Heart right ventricle (tissue), 16 donors: ENCODE results near the gene FBXL2. TPM values are rescaled to one million over a fixed set of nuclear protein-coding genes. Genes with fewer than 3 reads are reported as not detected.

Source experiments
- ATAC-seq, 8 donors: fragments of 200-7000 bp; cut with Tn5 transposase; one replicate each; pipeline ENCODE4 v1.9.1; 2020; ENCODE audit warnings: mild to moderate bottlenecking in 8 of 8, moderate library complexity in 8 of 8, moderate number of reproducible peaks in 1 of 8
- DNase-seq, 2 donors: peaks; one replicate each; pipeline ENCODE4 v3.0.0-alpha.2; 2020
- H3K27ac ChIP-seq, 10 donors: fragments of 200-600 bp; sonication (generic) in 2 of 10; one replicate each; pipeline versions ENCODE4 v1.5.0 to v1.8.0; 2020 to 2022; ENCODE audit warnings: mild to moderate bottlenecking in 3 of 10
- H3K27me3 ChIP-seq, 7 donors: fragments of 200-600 bp; one replicate each; pipeline ENCODE4 v1.8.0; 2021 to 2022; ENCODE audit warnings: mild to moderate bottlenecking in 2 of 7
- H3K36me3 ChIP-seq, 9 donors: fragments of 200-600 bp; sonication (generic) in 1 of 9; one replicate each; pipeline versions ENCODE4 v1.5.0 to v1.8.0; 2020 to 2022; ENCODE audit warnings: mild to moderate bottlenecking in 2 of 9
- H3K4me1 ChIP-seq, 9 donors: fragments of 200-600 bp; sonication (generic) in 1 of 9; one replicate each; pipeline versions ENCODE4 v1.5.0 to v1.8.0; 2020 to 2022; ENCODE audit warnings: mild to moderate bottlenecking in 4 of 9
- H3K4me3 ChIP-seq, 10 donors: fragments of 200-600 bp; sonication (generic) in 2 of 10; one replicate each; pipeline versions ENCODE4 v1.5.0 to v1.8.0; 2020 to 2022; ENCODE audit warnings: mild to moderate bottlenecking in 7 of 10, moderate library complexity in 2 of 10
- H3K9me3 ChIP-seq, 11 donors: fragments of 200-600 bp in 10 of 11; sonication (generic) in 2 of 11; one replicate each; pipeline versions ENCODE4 v1.5.0 to v1.8.0; 2013 to 2022; ENCODE audit warnings: mild to moderate bottlenecking in 2 of 11, control low read depth in 1 of 11, moderate library complexity in 1 of 11
- CTCF ChIP-seq, 9 donors: fragments of 200-600 bp; sonication (generic) in 2 of 9; IDR thresholded peaks; one replicate each; pipeline versions ENCODE4 v1.5.0 to v1.8.0; 2021 to 2022; ENCODE audit warnings: antibody characterized with exemption in 9 of 9, mild to moderate bottlenecking in 5 of 9, moderate library complexity in 1 of 9
- WGBS, 2 donors: extraction: QIAGEN DNeasy Blood & Tissue Kit; methylation state at CpG; one replicate each; pipeline ENCODE4 v1.1.7; 2013; ENCODE audit warnings: inconsistent platforms in 1 of 2; 5-methylcytosine and 5-hydroxymethylcytosine counted together
- intact Hi-C, 10 donors: fragments of 100-400 bp; cut with DNase I; formaldehyde crosslinking; loops; one replicate each; pipeline versions ENCODE4 v1.11.1 to v1.14.2; 2022
- polyA plus RNA-seq, 2 donors: library from polyadenylated mRNA; stranded (reverse); fragments of 200-250 nt; gene quantifications; one replicate each; pipeline ENCODE4 v1.2.3, GENCODE V29; 2013
- total RNA-seq, 10 donors: library from RNA; stranded (reverse); fragmentation: NEBNext Ultra II Directional in 3 of 10; extraction: Animal tissue kit (Norgen Biotek cat#: 25700) in 3 of 10; gene quantifications; one replicate each; pipeline versions ENCODE4 v1.2.1 to v1.2.4, GENCODE V29; 2021 to 2023
- donor health status: Arrhythmogenic right ventricular cardiomyopathy.
- donor health status: ischemic (EF 13 %, LVEDD 7.1; RV severe dilation, severe dysfunction).
- donor health status: healthy with polysubstance abuse.
- donor health status: DM: no; HTN: yes; CAD: no.
- donor health status: DM: no; HTN: no; CAD: no.
- donor health status: ischemic (EF 25% LVEDD 6.9; RV normal size, moderate dysfunction).
- donor health status: ischemic (EF 25% LVEDD 5.7; RV mildly dilated, moderate dysfunction).
- donor health status: healthy.
- donor health status: DM: yes; HTN: yes; CAD: no.
- donor health status: Ischemic cardiomyopathy.
- donor health status: ischemic (EF 35%, LVEDD 5.7; RV mildly dilated, moderate dysfunction).
- donor health status: nonischemic (EF 11% LVEDD 7.7; RV severe dilation, severe dysfunction).
- donor health status: DM: yes; HTN: yes; CAD: no.
- donor health status: PGD.
- donor health status: ischemic (EF 29% LVEDD 5.4; RV normal size, mild dysfunction).
- donor health status: nonischemic (EF 23%, LVEDD 6.1; RV moderate dilation, normal function).

Gene FBXL2
- total and polyA plus RNA-seq, 12 donors, result 0.87 to 3.6 (median 2.0) TPM

- 87 to 89% methylated on average over 3 of the region's 3 CpGs for WGBS, 2 donors
- TF ChIP-seq CTCF (IDR thresholded peaks at IDR 0.05), result no peak
- Histone ChIP-seq H3K27ac (no peak overlapping the region), H3K36me3 (peaks cover 0 to 61% (median 3%) of the 10 kb centered on the region in 9 donors), H3K27me3 (no peaks in the 10 kb centered on the region), H3K4me1 (no peaks in the 10 kb centered on the region), H3K4me3 (no peak overlapping the region), H3K9me3 (no peaks in the 10 kb centered on the region)
- ATAC-seq (no peak), DNase-seq (no peak)
- intact Hi-C loops, result no loop called here
Measured at GRCh38 chr3:33380653-33381052, 103.4 kb downstream of the FBXL2 start.

- intact Hi-C loops, result no loop called here
- Histone ChIP-seq H3K4me3 (no peak overlapping the region), H3K9me3 (no peaks in the 10 kb centered on the region), H3K27ac (no peak overlapping the region), H3K27me3 (no peaks in the 10 kb centered on the region), H3K36me3 (peaks cover 0 to 65% (median 8%) of the 10 kb centered on the region in 9 donors), H3K4me1 (no peaks in the 10 kb centered on the region)
- WGBS, 2 donors, result 96 to 97% methylated on average over 12 of the region's 12 CpGs
- ATAC-seq, result no peak
- no peak for DNase-seq
- TF ChIP-seq CTCF (IDR thresholded peaks at IDR 0.05), result no peak
Measured at GRCh38 chr3:33383951-33384350, 106.7 kb downstream of the FBXL2 start.

GRCh38 chr3:33385423-33385822 lies 108.2 kb downstream of the FBXL2 start:
- 68 to 75% methylated on average over 5 of the region's 5 CpGs for WGBS, 2 donors
- peaks cover 0 to 78% (median 11%) of the 10 kb centered on the region in 9 donors for H3K36me3 ChIP-seq

GRCh38 chr3:33386631-33387030 lies 109.4 kb downstream of the FBXL2 start:
- H3K4me1 ChIP-seq, result peaks cover 0 to 10% (median 0%) of the 10 kb centered on the region in 9 donors
- H3K27ac ChIP-seq, result no peak overlapping the region
- H3K4me3 ChIP-seq, result no peak overlapping the region
- TF ChIP-seq CTCF (IDR thresholded peaks at IDR 0.05), result no peak
- no peaks in the 10 kb centered on the region for H3K27me3 ChIP-seq
- ATAC-seq (no peak), DNase-seq (no peak)
- H3K9me3 ChIP-seq, result no peaks in the 10 kb centered on the region
- peaks cover 0 to 84% (median 13%) of the 10 kb centered on the region in 9 donors for H3K36me3 ChIP-seq
- intact Hi-C loops, result loop anchor here in 1 of 10 donors (5.0 kb wide), 1 partner anchor 121 kb away; no protein-coding TSS in a partner anchor
- WGBS, 2 donors, result 77 to 82% methylated on average over 1 of the region's 1 CpG

More at GRCh38 chr3:33385423-33385822, 108.2 kb downstream of the FBXL2 start:
- Histone ChIP-seq H3K9me3 (no peaks in the 10 kb centered on the region), H3K4me1 (peaks cover 0 to 7% (median 0%) of the 10 kb centered on the region in 9 donors), H3K4me3 (no peak overlapping the region), H3K27me3 (no peaks in the 10 kb centered on the region), H3K27ac (no peak overlapping the region)
- intact Hi-C loops, result loop anchor here in 1 of 10 donors (5.0 kb wide), 1 partner anchor 122 kb away; no protein-coding TSS in a partner anchor
- ATAC-seq (no peak), DNase-seq (no peak)
- no peak for TF ChIP-seq CTCF (IDR thresholded peaks at IDR 0.05)
